ENCODE results near the gene MAST4. TPM values are rescaled to one million over a fixed set of nuclear protein-coding genes. Genes with fewer than 3 reads are reported as not detected.

Gene MAST4
- total RNA-seq, 1 donor from 2014 or later = 112 TPM

DNA sequence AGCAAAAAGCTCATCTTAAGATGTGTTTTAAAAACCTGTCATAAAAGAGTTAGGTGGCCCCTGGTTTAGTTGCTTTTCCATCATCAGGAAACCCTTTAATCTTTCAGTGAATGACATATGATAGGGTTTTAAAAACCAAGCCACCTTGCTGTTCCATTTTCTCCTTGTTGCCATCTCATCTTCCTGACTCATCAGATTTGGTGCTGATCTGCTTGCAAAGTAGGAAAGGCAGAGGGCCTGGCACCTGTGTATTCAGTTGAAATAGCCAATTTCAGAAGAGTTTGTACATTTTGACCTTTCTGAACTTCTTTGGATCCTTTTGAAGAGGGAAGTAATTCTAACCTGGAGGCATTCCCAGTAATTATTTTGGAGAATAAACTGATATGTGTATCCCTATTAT is 327.7 kb downstream of the MAST4 start:
- peaks cover 27% of the 10 kb centered on the region for H3K36me3 Mint-ChIP-seq (ENCODE audit: low read depth, unreplicated experiment)
- H3K27me3 Mint-ChIP-seq (ENCODE audit: unreplicated experiment) = peaks cover 4% of the 10 kb centered on the region
- no peak overlapping the region for H3K27ac Mint-ChIP-seq (ENCODE audit: unreplicated experiment)
- DNase-seq (ENCODE audit: low spot score) = no peak
- H3K9me3 Mint-ChIP-seq (ENCODE audit: unreplicated experiment) = no peaks in the 10 kb centered on the region
- H3K4me1 Mint-ChIP-seq (ENCODE audit: unreplicated experiment) = peaks cover 14% of the 10 kb centered on the region
- TF ChIP-seq, protein P1, sequence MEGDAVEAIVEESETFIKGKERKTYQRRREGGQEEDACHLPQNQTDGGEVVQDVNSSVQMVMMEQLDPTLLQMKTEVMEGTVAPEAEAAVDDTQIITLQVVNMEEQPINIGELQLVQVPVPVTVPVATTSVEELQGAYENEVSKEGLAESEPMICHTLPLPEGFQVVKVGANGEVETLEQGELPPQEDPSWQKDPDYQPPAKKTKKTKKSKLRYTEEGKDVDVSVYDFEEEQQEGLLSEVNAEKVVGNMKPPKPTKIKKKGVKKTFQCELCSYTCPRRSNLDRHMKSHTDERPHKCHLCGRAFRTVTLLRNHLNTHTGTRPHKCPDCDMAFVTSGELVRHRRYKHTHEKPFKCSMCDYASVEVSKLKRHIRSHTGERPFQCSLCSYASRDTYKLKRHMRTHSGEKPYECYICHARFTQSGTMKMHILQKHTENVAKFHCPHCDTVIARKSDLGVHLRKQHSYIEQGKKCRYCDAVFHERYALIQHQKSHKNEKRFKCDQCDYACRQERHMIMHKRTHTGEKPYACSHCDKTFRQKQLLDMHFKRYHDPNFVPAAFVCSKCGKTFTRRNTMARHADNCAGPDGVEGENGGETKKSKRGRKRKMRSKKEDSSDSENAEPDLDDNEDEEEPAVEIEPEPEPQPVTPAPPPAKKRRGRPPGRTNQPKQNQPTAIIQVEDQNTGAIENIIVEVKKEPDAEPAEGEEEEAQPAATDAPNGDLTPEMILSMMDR (IDR thresholded peaks at IDR 0.05; ENCODE audit: unreplicated experiment) = no peak
- no peak overlapping the region for H3K4me3 Mint-ChIP-seq (ENCODE audit: unreplicated experiment)

DNA sequence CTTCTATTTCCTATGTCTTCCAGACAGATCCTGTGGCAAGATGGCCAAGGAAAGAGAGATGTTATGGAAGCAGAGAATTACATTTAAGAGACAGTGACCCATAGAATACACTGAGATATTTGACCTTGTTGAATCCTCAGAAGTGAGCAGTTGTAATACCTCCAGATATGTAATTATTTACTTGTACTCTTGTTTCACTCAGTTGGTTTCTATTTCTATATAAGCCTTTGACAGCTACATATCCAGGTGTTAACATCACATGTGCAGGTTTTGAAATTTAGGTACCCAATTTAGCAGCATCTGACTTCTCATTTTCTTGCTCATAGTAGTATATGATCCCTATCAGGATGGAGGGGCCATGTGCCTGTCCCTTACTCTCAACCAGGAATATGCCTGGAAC is 330.9 kb downstream of the MAST4 start:
- DNase-seq (ENCODE audit: low spot score) = no peak
- TF ChIP-seq, protein P1 (IDR thresholded peaks at IDR 0.05; ENCODE audit: unreplicated experiment) = no peak
- H3K36me3 Mint-ChIP-seq (ENCODE audit: low read depth, unreplicated experiment) = peaks cover 25% of the 10 kb centered on the region
- peaks cover 4% of the 10 kb centered on the region for H3K27me3 Mint-ChIP-seq (ENCODE audit: unreplicated experiment)
- no peak overlapping the region for H3K4me3 Mint-ChIP-seq (ENCODE audit: unreplicated experiment)
- peaks cover 28% of the 10 kb centered on the region for H3K4me1 Mint-ChIP-seq (ENCODE audit: unreplicated experiment)
- no peaks in the 10 kb centered on the region for H3K9me3 Mint-ChIP-seq (ENCODE audit: unreplicated experiment)
- H3K27ac Mint-ChIP-seq (ENCODE audit: unreplicated experiment) = no peak overlapping the region

DNA sequence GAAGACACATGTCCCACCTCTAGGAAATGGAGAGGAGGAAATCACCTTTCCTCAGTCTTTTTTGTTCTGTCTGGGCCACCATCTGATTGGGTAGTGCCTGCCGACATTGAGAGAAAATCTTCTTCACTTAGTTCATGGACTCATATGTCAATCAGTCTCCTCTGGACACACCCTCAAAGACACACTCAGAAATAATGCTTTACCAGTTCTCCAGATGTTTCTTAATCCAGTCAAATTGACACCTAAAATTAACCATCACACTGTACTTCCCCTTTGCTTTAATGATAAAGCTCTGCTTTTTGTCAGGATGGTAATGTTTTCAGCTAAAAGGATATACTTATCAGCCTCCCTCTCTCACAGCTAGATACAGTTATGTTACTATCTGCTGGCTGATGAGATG is 333.1 kb downstream of the MAST4 start:
- Mint-ChIP-seq H3K27me3 (ENCODE audit: unreplicated experiment) (peaks cover 4% of the 10 kb centered on the region), H3K4me3 (ENCODE audit: unreplicated experiment) (no peak overlapping the region), H3K4me1 (ENCODE audit: unreplicated experiment) (peaks cover 18% of the 10 kb centered on the region), H3K36me3 (ENCODE audit: low read depth, unreplicated experiment) (peaks cover 23% of the 10 kb centered on the region), H3K9me3 (ENCODE audit: unreplicated experiment) (no peaks in the 10 kb centered on the region), H3K27ac (ENCODE audit: unreplicated experiment) (no peak overlapping the region)
- DNase-seq (ENCODE audit: low spot score) = no peak
- TF ChIP-seq, protein P1 (IDR thresholded peaks at IDR 0.05; ENCODE audit: unreplicated experiment) = no peak

GRCh38 chr5:66929995-66930394 is 333.8 kb downstream of the MAST4 start:
- Mint-ChIP-seq H3K4me1 (ENCODE audit: unreplicated experiment) (peaks cover 18% of the 10 kb centered on the region), H3K27ac (ENCODE audit: unreplicated experiment) (no peak overlapping the region), H3K36me3 (ENCODE audit: low read depth, unreplicated experiment) (peaks cover 26% of the 10 kb centered on the region), H3K4me3 (ENCODE audit: unreplicated experiment) (no peak overlapping the region), H3K9me3 (ENCODE audit: unreplicated experiment) (no peaks in the 10 kb centered on the region), H3K27me3 (ENCODE audit: unreplicated experiment) (peaks cover 4% of the 10 kb centered on the region)
- DNase-seq (ENCODE audit: low spot score) = no peak
- TF ChIP-seq, protein P1 (IDR thresholded peaks at IDR 0.05; ENCODE audit: unreplicated experiment) = no peak

- TF ChIP-seq, protein P1 (IDR thresholded peaks at IDR 0.05; ENCODE audit: unreplicated experiment) = no peak
- Mint-ChIP-seq H3K36me3 (ENCODE audit: low read depth, unreplicated experiment) (peaks cover 31% of the 10 kb centered on the region), H3K4me3 (ENCODE audit: unreplicated experiment) (no peak overlapping the region), H3K27ac (ENCODE audit: unreplicated experiment) (no peak overlapping the region), H3K9me3 (ENCODE audit: unreplicated experiment) (no peaks in the 10 kb centered on the region), H3K27me3 (ENCODE audit: unreplicated experiment) (peaks cover 4% of the 10 kb centered on the region), H3K4me1 (ENCODE audit: unreplicated experiment) (peaks cover 18% of the 10 kb centered on the region)
- DNase-seq (ENCODE audit: low spot score) = no peak
Observed at GRCh38 chr5:66931651-66932050, 335.5 kb downstream of the MAST4 start.

Measured in endothelial cell (in vitro differentiated cells).